SJSA1 (cell line): Measurements from ENCODE around the gene PBOV1. TPM values are rescaled to one million over a fixed set of nuclear protein-coding genes. Genes with fewer than 3 reads are reported as not detected.

Source experiments
- DNase-seq, 2 experiments: peaks; one replicate each; pipeline ENCODE4 v3.0.0-alpha.2; 2015 to 2020; ENCODE audit warnings: low spot score in 2 of 2, low read depth in 1 of 2
- H3K27ac ChIP-seq: fragments of 250-450 bp; sonication (Bioruptor Pico); 2 replicates; pipeline ENCODE4 v1.5.1; 2020; ENCODE audit warnings: mild to moderate bottlenecking, moderate library complexity
- H3K27me3 ChIP-seq: fragments of 250-450 bp; sonication (Bioruptor Pico); replicated peaks from 2 replicates; pipeline ENCODE4 v1.5.1; 2020; ENCODE audit warnings: mild to moderate bottlenecking, moderate library complexity
- H3K36me3 ChIP-seq: fragments of 250-450 bp; sonication (Bioruptor Pico); 2 replicates; pipeline ENCODE4 v1.5.1; 2020; ENCODE audit warnings: mild to moderate bottlenecking
- H3K4me1 ChIP-seq: fragments of 250-450 bp; sonication (Bioruptor Pico); replicated peaks from 2 replicates; pipeline ENCODE4 v1.6.1; 2021; ENCODE audit warnings: mild to moderate bottlenecking
- H3K4me3 ChIP-seq: fragments of 250-450 bp; sonication (Bioruptor Pico); 2 replicates; pipeline ENCODE4 v1.5.1; 2020; ENCODE audit warnings: mild to moderate bottlenecking
- H3K9me3 ChIP-seq: fragments of 250-450 bp; sonication (Bioruptor Pico); replicated peaks from 2 replicates; pipeline ENCODE4 v1.5.1; 2020; ENCODE audit warnings: mild to moderate bottlenecking
- total RNA-seq: library from RNA; depleted of rRNA; stranded (reverse); fragments of >200 nt; shearing (Covaris generic); gene quantifications from 2 replicates; pipeline ENCODE4 v1.2.3, GENCODE V29; 2014; rRNA removed

The PBOV1 gene
- total RNA-seq, 1 experiment from 2014 or later = not detected

- DNase-seq = no peak
- Histone ChIP-seq H3K4me3 (no peak overlapping the region), H3K27ac (no peak overlapping the region), H3K27me3 (no peaks in the 10 kb centered on the region), H3K9me3 (no peaks in the 10 kb centered on the region), H3K4me1 (no peaks in the 10 kb centered on the region), H3K36me3 (no peaks in the 10 kb centered on the region)
These were observed 34.1 kb downstream of the PBOV1 start for GRCh38 chr6:138184230-138184629.

- no peak overlapping the region for H3K27ac ChIP-seq
- H3K36me3 ChIP-seq = no peaks in the 10 kb centered on the region
- H3K4me3 ChIP-seq = no peak overlapping the region
- DNase-seq = no peak
- no peaks in the 10 kb centered on the region for H3K27me3 ChIP-seq
- no peaks in the 10 kb centered on the region for H3K4me1 ChIP-seq
- H3K9me3 ChIP-seq = no peaks in the 10 kb centered on the region
These were observed 34.5 kb downstream of the PBOV1 start for GRCh38 chr6:138183790-138184134.

- Histone ChIP-seq H3K4me1 (no peaks in the 10 kb centered on the region), H3K36me3 (no peaks in the 10 kb centered on the region), H3K27me3 (no peaks in the 10 kb centered on the region), H3K9me3 (peaks cover 2% of the 10 kb centered on the region; the same call in 1 of the 2 replicates), H3K4me3 (no peak overlapping the region), H3K27ac (no peak overlapping the region)
- no peak for DNase-seq
These were observed 35.1 kb downstream of the PBOV1 start for GRCh38 chr6:138182939-138183789.

- peaks cover 5% of the 10 kb centered on the region; the same call in 1 of the 2 replicates for H3K9me3 ChIP-seq
These were observed 41.5 kb downstream of the PBOV1 start for GRCh38 chr6:138176652-138177232.

GRCh38 chr6:138175596-138175995, 42.7 kb downstream of the PBOV1 start:
- peaks cover 5% of the 10 kb centered on the region; the same call in 1 of the 2 replicates for H3K9me3 ChIP-seq
- H3K27ac ChIP-seq = no peak overlapping the region
- no peak for DNase-seq
- H3K4me1 ChIP-seq = no peaks in the 10 kb centered on the region
- H3K36me3 ChIP-seq = no peaks in the 10 kb centered on the region
- no peaks in the 10 kb centered on the region for H3K27me3 ChIP-seq
- no peak overlapping the region for H3K4me3 ChIP-seq

More at GRCh38 chr6:138176652-138177232, 41.5 kb downstream of the PBOV1 start:
- no peak overlapping the region for H3K4me3 ChIP-seq
- H3K36me3 ChIP-seq = no peaks in the 10 kb centered on the region
- H3K4me1 ChIP-seq = no peaks in the 10 kb centered on the region
- no peak for DNase-seq
- no peak overlapping the region for H3K27ac ChIP-seq
- H3K27me3 ChIP-seq = no peaks in the 10 kb centered on the region

Other genes starting within 250 kb of the PBOV1 start
- gene PERP, start 111.1 kb downstream of the PBOV1 start, total RNA-seq = 42.4 TPM in 2 replicates
- not detected in 2 replicates for gene ARFGEF3, start 56.6 kb downstream of the PBOV1 start, total RNA-seq
- gene SMIM28, start 159.4 kb upstream of the PBOV1 start, total RNA-seq = not detected in 2 replicates
- gene HEBP2, start 185.7 kb upstream of the PBOV1 start, total RNA-seq = 22.8 and 64.8 TPM in 2 replicates